IMR-90 (cell line): Measurements from ENCODE around the gene INHBC. TPM values are rescaled to one million over a fixed set of nuclear protein-coding genes. Genes with fewer than 3 reads are reported as not detected.
"Not testable (repeated sequence)": the region's sequence is repeated elsewhere in the genome, so short reads cannot be mapped to it uniquely, and the experiment has no call there.

Experiments
- ATAC-seq: fragments of 200-7000 bp; cut with Tn5 transposase; 2 replicates; pipeline ENCODE4 v1.9.1; 2020; ENCODE audit warnings: low read depth, mild to moderate bottlenecking, moderate library complexity
- BruUV-seq: library from RNA; stranded (reverse); fragments of 400-500 nt; replicated peaks from 2 replicates; lab custom pipeline; 2021; lab: Mats Ljungman, UMichigan
- CTCF ChIA-PET: fragments of 300-600 bp; formaldehyde crosslinking; extraction: SDS; loops from one replicate; lab custom pipeline; 2021; ENCODE audit warnings: antibody characterized with exemption; lab: Yijun Ruan, JAX
- POLR2A ChIA-PET: fragments of 300-600 bp; sonication (Branson Sonifier 250); formaldehyde crosslinking; loops from one replicate; lab custom pipeline; 2022; ENCODE audit warnings: antibody characterized with exemption; ENCODE audit not compliant: unreplicated experiment; lab: Charles Lee
- DNase-seq: peaks from one replicate; pipeline ENCODE4 v3.0.0; 2013
- H2AFZ ChIP-seq: replicated peaks from 2 replicates; pipeline ENCODE3; 2013; ENCODE audit warnings: low read length, mild to moderate bottlenecking; ENCODE audit not compliant: poor library complexity
- H2AK5ac ChIP-seq: 2 replicates; pipeline ENCODE4 v1.6.1; 2013; ENCODE audit warnings: low read depth, low read length, inconsistent platforms
- H2AK9ac ChIP-seq: replicated peaks from 2 replicates; pipeline ENCODE3; 2013; ENCODE audit warnings: mild to moderate bottlenecking, low read depth, low read length, moderate library complexity; ENCODE audit not compliant: poor library complexity
- H2BK120ac ChIP-seq: 2 replicates; pipeline ENCODE4 v1.6.1; 2013; ENCODE audit warnings: low read depth, low read length, inconsistent platforms
- H2BK15ac ChIP-seq: 3 replicates; pipeline ENCODE4 v1.6.1; 2013; ENCODE audit warnings: low read depth, low read length, inconsistent platforms
- H2BK20ac ChIP-seq: 2 replicates; pipeline ENCODE4 v1.6.1; 2013; ENCODE audit warnings: low read depth, mild to moderate bottlenecking, inconsistent platforms, low read length, moderate library complexity
- H2BK5ac ChIP-seq: 2 replicates; pipeline ENCODE4 v1.6.1; 2013; ENCODE audit warnings: mild to moderate bottlenecking, low read depth, low read length, inconsistent platforms; ENCODE audit not compliant: poor library complexity, severe bottlenecking
- H3K14ac ChIP-seq: replicated peaks from 2 replicates; pipeline ENCODE4 v1.6.1; 2013; ENCODE audit warnings: low read depth, low read length, inconsistent platforms
- H3K18ac ChIP-seq: 2 replicates; pipeline ENCODE4 v1.6.1; 2013; ENCODE audit warnings: low read depth, low read length, control low read depth
- H3K23ac ChIP-seq: 2 replicates; pipeline ENCODE4 v1.6.1; 2013; ENCODE audit warnings: low read depth, low read length, inconsistent platforms
- H3K27ac ChIP-seq: 2 replicates; pipeline ENCODE4 v1.5.1; 2013; ENCODE audit warnings: mild to moderate bottlenecking, control low read depth, low read length; ENCODE audit not compliant: insufficient read depth
- H3K27me3 ChIP-seq: 2 replicates; pipeline ENCODE4 v1.6.1; 2013; ENCODE audit warnings: low read length; ENCODE audit not compliant: control insufficient read depth, insufficient read depth
- H3K36me3 ChIP-seq: 2 replicates; pipeline ENCODE4 v1.6.1; 2013; ENCODE audit warnings: low read length, mixed read lengths; ENCODE audit not compliant: control insufficient read depth, insufficient read depth
- H3K4ac ChIP-seq: 2 replicates; pipeline ENCODE4 v1.6.1; 2013; ENCODE audit warnings: low read depth, low read length, inconsistent platforms
- H3K4me1 ChIP-seq: 2 replicates; pipeline ENCODE4 v1.6.1; 2013; ENCODE audit warnings: low read length, mixed read lengths; ENCODE audit not compliant: control insufficient read depth, insufficient read depth
- H3K4me2 ChIP-seq: 2 replicates; pipeline ENCODE4 v1.6.1; 2013; ENCODE audit warnings: low read depth, mild to moderate bottlenecking, control low read depth, low read length, moderate library complexity
- H3K4me3 ChIP-seq: 2 replicates; pipeline ENCODE4 v1.5.1; 2013; ENCODE audit warnings: low read depth, mild to moderate bottlenecking, control low read depth, low read length, moderate library complexity; ENCODE audit not compliant: insufficient read depth
- H3K56ac ChIP-seq: 2 replicates; pipeline ENCODE4 v1.6.1; 2013; ENCODE audit warnings: low read length, inconsistent platforms; ENCODE audit not compliant: insufficient read depth; ENCODE audit errors: extremely low read depth
- H3K79me1 ChIP-seq, 2 experiments: 2 replicates each; pipeline ENCODE4 v1.6.1; 2013; ENCODE audit warnings: low read length in 2 of 2, inconsistent platforms in 1 of 2, low read depth in 1 of 2
- H3K9ac ChIP-seq: 2 replicates; pipeline ENCODE4 v1.6.1; 2013; ENCODE audit warnings: low read depth, low read length, control low read depth
- H3K9me1 ChIP-seq: 2 replicates; pipeline ENCODE4 v1.6.1; 2013; ENCODE audit warnings: low read length, inconsistent platforms; ENCODE audit not compliant: insufficient read depth
- H3K9me3 ChIP-seq: 2 replicates; pipeline ENCODE4 v1.6.1; 2013; ENCODE audit warnings: low read length; ENCODE audit not compliant: control insufficient read depth, insufficient read depth
- H4K20me1 ChIP-seq: 2 replicates; pipeline ENCODE4 v1.6.1; 2013; ENCODE audit warnings: low read length, inconsistent platforms; ENCODE audit not compliant: insufficient read depth
- H4K5ac ChIP-seq: 2 replicates; pipeline ENCODE4 v1.6.1; 2013; ENCODE audit warnings: mild to moderate bottlenecking, low read depth, low read length, control low read depth
- H4K8ac ChIP-seq, 2 experiments: 2 replicates each; pipeline ENCODE4 v1.6.1; 2013; ENCODE audit warnings: low read depth in 2 of 2, low read length in 2 of 2, control low read depth in 1 of 2, inconsistent platforms in 1 of 2
- H4K91ac ChIP-seq: 2 replicates; pipeline ENCODE4 v1.6.1; 2013; ENCODE audit warnings: low read depth, low read length, inconsistent platforms; ENCODE audit not compliant: insufficient read depth
- MAFK ChIP-seq: IDR thresholded peaks from 2 replicates; pipeline ENCODE4 v1.6.1; 2012; ENCODE audit warnings: low read depth, low read length, improper control_type of control experiment
- MXI1 ChIP-seq: IDR thresholded peaks from 2 replicates; pipeline ENCODE4 v1.6.1; 2012; ENCODE audit warnings: low read depth, mild to moderate bottlenecking, low read length, moderate library complexity, borderline replicate concordance
- WGBS, 2 experiments: methylation state at CpG; one replicate each; pipeline versions ENCODE4 v1.1.5 to v1.1.7; 2013; ENCODE audit warnings: missing lambda C conversion rate in 2 of 2; ENCODE audit not compliant: insufficient read length in 1 of 2; ENCODE audit errors: extremely low coverage in 2 of 2; 5-methylcytosine and 5-hydroxymethylcytosine counted together
- dilution Hi-C: fragments of 300-500 bp; cut with HindIII; formaldehyde crosslinking; loops from one replicate; pipeline ENCODE4 v1.14.3; 2018; ENCODE audit warnings: low sequenced_read_pairs; ENCODE audit not compliant: unreplicated experiment
- in situ Hi-C: fragments of 300-500 bp; cut with MboI; formaldehyde crosslinking; loops from 3 replicates; pipeline ENCODE4 v1.14.3; 2019; ENCODE audit warnings: low sequenced_read_pairs, inconsistent platforms, mixed read lengths
- intact Hi-C: fragments of 100-400 bp; cut with micrococcal nuclease; formaldehyde crosslinking; loops from 2 replicates; pipeline ENCODE4 v1.10.0; 2022
- polyA plus RNA-seq, 3 experiments: library from polyadenylated mRNA; depleted of rRNA; stranded (reverse); fragments of >200 nt; gene quantifications; 2 replicates each; pipeline ENCODE4 v1.2.3, GENCODE V29; 2012; ENCODE audit warnings: low replicate concordance in 1 of 3
- total RNA-seq: library from RNA; depleted of rRNA; stranded (reverse); fragments of >200 nt; gene quantifications from 2 replicates; pipeline ENCODE4 v1.2.3, GENCODE V29; 2012
- TF ChIP-seq, protein P1 (sequence below): fragments of 150-350 bp; IDR thresholded peaks from 2 replicates; pipeline ENCODE4 v1.6.1; 2017; ENCODE audit warnings: mild to moderate bottlenecking, antibody characterized with exemption, low read length, low read depth

Gene INHBC
- total and polyA plus RNA-seq, 2 of the 4 experiments (the other 2 are of a cell fraction), result 0.09 TPM; not detected in 1

DNA sequence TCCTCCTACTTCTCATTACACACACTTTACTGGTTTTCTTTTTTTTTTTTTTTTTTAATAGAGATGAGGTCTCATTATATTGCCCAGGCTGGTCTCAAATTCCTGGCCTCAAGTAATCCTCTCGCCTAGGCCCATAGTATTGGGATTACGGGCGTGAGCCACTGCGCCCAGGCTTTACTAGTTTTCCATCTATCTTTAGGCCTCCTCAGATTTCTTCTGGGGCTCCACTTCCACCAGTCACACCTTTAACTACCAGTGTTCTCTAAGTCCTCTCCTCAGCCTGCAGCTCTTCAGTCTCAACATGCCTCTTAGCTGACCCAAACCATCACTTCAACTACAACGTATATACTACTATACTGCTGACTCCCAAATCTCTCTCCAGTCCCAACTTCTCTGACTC, 14.1 kb upstream of the INHBC start:
- Histone ChIP-seq H3K23ac (no peak overlapping the region), H3K4me3 (no peak overlapping the region), H2BK20ac (no peak overlapping the region), H3K36me3 (peaks cover 11% of the 10 kb centered on the region), H2BK15ac (no peak overlapping the region), H3K4ac (no peak overlapping the region), H3K4me1 (0 out of 2 replicates have a peak, but pooled peaks cover 2% of the 10 kb centered on the region), H2AK9ac (no peak overlapping the region), H4K20me1 (peaks cover 20% of the 10 kb centered on the region), H3K14ac (no peak overlapping the region), H4K5ac (no peak overlapping the region), H4K91ac (no peak overlapping the region), H3K4me2 (no peak overlapping the region), H3K18ac (no peak overlapping the region), H2AK5ac (no peak overlapping the region), H3K9ac (no peak overlapping the region), H2AFZ (no peak overlapping the region), H3K9me1 (peaks cover 2% of the 10 kb centered on the region; the same call in 1 of the 2 replicates), H3K9me3 (no peaks in the 10 kb centered on the region), H3K27me3 (no peaks in the 10 kb centered on the region), H3K79me1 (peaks cover 38 to 72% of the 10 kb centered on the region in 2 experiments), H2BK5ac (no peak overlapping the region), H3K56ac (no peak overlapping the region), H3K27ac (no peak overlapping the region), H4K8ac (no peak overlapping the region), H2BK120ac (no peak overlapping the region)
- 100% methylated on average over 4 of the region's 5 CpGs; no CpG with 5 or more reads in 1 of the 2 experiments for WGBS, 2 experiments
- ChIA-PET CTCF (no interaction called here), POLR2A (no interaction called here)
- no peak for TF ChIP-seq MXI1
- TF ChIP-seq, protein P1, sequence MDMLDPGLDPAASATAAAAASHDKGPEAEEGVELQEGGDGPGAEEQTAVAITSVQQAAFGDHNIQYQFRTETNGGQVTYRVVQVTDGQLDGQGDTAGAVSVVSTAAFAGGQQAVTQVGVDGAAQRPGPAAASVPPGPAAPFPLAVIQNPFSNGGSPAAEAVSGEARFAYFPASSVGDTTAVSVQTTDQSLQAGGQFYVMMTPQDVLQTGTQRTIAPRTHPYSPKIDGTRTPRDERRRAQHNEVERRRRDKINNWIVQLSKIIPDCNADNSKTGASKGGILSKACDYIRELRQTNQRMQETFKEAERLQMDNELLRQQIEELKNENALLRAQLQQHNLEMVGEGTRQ, result no peak
- TF ChIP-seq MAFK, result no peak
- no TSS peak for BruUV-seq
- in situ Hi-C loops (no loop called here), intact Hi-C loops (no loop called here), dilution Hi-C loops (no loop called here)
- DNase-seq (no peak), ATAC-seq (no peak)

DNA sequence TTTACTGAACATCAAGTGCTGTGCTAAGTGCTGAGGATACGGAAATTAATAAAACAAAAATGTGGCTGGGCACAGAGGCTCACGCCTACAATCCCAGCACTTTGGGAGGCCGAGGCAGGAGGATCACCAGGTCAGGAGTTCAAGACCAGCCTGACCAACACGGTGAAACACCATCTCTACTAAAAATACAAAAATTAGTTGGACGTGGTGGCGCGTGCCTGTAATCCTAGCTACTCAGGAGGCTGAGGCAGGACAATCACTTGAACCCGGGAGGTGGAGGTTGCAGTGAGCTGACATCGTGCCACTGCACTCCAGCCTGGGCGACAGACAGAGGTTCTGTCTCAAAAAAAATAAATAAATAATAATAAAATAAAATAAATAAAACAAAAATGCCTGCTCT, 7.6 kb upstream of the INHBC start:
- H3K4me2 ChIP-seq, H4K20me1 ChIP-seq, H3K9me3 ChIP-seq, H3K27ac ChIP-seq, H3K23ac ChIP-seq, CTCF ChIA-PET, H3K9me1 ChIP-seq, H2BK20ac ChIP-seq, H2BK15ac ChIP-seq, H3K18ac ChIP-seq, H2AFZ ChIP-seq, H3K14ac ChIP-seq, H2BK5ac ChIP-seq, H4K91ac ChIP-seq, H3K4me1 ChIP-seq, H2BK120ac ChIP-seq, H4K8ac ChIP-seq, H2AK5ac ChIP-seq, DNase-seq, H2AK9ac ChIP-seq, BruUV-seq, dilution Hi-C loops, H3K4me3 ChIP-seq, H3K56ac ChIP-seq, H4K5ac ChIP-seq, in situ Hi-C loops, ATAC-seq, H3K4ac ChIP-seq, H3K27me3 ChIP-seq, intact Hi-C loops, H3K9ac ChIP-seq: not testable (repeated sequence)
- Histone ChIP-seq H3K36me3 (peaks cover 11% of the 10 kb centered on the region), H3K79me1 (peaks cover 36 to 70% of the 10 kb centered on the region in 2 experiments)
- POLR2A ChIA-PET, result interaction anchor here (0.6 kb wide), 1 partner anchor 36 kb away, joined by 3 read pairs; no protein-coding TSS in a partner anchor
- 100% methylated on average over 1 of the region's 10 CpGs; no CpG with 5 or more reads in 1 of the 2 experiments for WGBS, 2 experiments
